Measurements from ENCODE around the gene YKT6.
A peak's percentile ranks its signal among the peaks of the same experiment; 100 is the strongest.

YKT6 gene

GRCh38 chr7:44235582-44236332 is 35.0 kb downstream of the YKT6 start:
- no peak for DNase-seq

DNA sequence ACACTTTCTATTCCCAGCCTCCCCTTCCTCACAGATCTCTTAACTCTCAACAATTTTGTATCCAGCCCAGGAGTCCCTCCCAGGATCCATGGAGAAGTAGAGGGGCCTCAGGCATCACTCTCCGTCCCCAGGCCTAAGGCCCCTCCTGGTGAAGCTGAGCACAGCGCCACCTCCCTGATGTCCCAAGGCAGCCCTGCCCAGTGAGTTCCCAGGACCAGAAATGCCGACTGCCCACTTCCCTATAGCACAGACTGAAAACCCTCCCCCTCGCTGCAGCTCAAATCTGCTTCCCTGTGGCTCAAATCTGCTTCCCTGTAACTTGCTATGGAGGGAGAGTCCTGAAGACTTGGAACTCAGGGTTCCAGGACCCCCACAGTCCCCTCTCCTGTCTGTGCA is 35.6 kb downstream of the YKT6 start:
- no peak for DNase-seq

GRCh38 chr7:44237696-44238095 is 36.9 kb downstream of the YKT6 start:
- DNase-seq: no peak

DNA sequence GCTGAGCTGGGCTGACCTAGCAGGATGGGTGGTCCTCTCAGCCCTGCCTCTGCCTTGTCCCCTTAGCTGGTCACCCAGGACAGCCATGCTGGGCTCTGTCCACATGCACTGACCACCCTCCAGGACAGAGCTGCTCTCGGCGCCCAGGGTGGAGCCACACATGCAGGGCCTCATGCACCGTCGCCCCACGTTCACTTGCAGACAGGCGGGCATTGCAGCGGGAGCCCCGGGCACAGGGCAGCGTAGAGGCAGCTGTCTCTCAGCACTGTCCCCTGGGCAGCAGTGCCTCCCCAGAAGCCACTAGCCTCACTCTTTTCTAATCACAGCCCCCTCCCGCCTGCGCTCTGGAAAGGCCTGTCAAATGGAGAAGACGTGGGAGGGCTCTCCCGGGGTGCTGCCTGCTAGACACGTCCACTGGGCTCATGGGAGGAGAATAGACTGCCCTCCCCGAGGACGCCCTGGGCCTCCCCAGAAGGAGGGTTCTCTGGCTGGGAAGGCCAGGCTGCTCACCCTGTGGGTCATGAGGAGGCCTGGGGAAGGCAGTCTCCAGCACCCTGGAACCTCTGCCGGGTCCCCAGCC is 37.4 kb downstream of the YKT6 start:
- no peak for DNase-seq

DNA sequence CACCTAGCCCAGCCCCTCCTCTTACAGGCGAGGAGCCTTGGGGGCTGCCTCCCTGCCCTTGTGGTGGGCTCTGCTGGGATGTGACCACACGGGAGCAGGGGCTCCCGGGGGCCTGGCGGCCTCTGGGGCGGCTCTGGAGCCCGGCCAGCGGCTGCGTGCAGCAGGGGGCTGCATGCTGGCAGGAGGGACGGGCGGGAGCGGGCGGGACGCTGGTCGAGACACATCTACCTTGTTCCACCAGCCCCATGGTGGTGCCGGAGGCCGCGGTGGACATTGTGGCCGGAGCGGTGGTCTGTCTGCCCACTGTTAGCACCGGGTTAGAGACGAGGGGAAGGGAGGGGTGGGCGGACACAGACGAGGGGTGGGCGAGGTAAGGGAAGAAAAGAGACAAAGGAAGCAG is 38.6 kb downstream of the YKT6 start:
- no peak for DNase-seq

DNA sequence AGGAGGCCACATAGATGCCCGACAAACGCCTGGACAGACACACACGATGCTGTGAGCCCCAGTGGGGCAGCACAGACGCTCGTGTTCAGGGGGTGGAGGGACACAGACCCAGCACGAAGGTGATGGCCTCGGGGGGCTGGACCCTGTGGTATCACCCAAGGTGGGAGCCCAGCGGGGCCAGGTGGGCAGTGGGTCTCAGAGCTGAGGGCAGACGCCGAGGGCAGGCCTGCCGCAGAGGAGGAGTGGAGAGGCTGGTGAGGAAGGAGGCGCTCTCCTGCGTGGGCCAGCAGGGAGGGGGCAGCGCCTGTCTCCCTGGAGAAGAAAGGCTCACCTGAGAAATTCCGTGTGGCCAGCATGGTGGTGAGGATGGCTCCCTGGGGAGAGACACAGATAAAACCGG is 39.6 kb downstream of the YKT6 start:
- DNase-seq: no peak

- DNase-seq: peak in 1 of 2 experiments; percentile 51
These were observed 40.3 kb downstream of the YKT6 start for GRCh38 chr7:44240983-44241510.

DNA sequence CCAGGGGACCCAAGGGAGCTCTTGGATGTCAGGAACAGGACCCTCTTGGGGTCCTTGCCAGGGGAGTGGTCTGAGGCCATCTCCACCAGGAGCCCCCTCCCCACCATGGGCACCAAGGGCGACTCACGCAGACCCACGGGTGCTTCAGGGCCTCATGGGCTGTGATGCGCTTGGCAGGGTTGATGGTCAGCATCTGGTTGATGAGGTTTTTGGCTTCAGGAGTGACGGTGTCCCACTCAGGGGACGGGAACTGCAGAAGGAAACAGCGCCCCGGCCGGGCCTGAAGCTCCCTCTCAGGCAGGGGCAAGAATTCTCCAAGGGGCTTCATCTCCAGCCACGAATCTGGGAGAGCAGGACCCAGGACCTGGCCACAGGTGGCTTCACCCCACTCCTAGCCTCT is 41.3 kb downstream of the YKT6 start:
- no peak for DNase-seq

GRCh38 chr7:44244282-44244681 is 43.5 kb downstream of the YKT6 start:
- DNase-seq: no peak

DNA sequence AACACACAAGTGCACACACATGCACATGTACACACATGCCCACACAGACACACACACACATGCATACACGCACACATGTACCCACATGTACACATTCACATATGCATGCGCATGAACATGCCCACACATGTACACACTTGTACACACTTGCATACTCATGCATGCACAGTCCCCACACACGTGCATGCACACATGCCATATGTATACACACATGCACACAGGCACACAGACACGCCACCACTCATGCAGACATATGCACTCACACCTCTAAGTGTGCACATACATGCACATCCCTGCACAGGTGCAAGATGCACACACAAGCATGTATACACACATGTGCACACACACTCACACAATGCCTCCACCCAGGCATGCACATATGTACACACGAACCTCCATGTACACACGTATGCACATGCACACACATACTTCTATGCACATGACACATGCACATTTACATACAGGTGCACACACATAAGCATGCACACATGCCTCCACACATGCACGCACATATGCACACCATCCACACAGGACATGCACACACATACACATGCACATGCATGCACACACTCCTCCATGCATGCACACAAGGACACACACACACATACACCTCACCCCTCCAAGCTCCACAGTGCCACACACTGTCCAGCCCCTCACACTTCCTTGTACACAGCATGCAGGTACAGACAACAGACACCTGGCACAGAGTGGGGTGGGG is 45.8 kb downstream of the YKT6 start:
- no peak for DNase-seq

- no peak for DNase-seq
These were observed 47.3 kb downstream of the YKT6 start for GRCh38 chr7:44247868-44248651.

DNA sequence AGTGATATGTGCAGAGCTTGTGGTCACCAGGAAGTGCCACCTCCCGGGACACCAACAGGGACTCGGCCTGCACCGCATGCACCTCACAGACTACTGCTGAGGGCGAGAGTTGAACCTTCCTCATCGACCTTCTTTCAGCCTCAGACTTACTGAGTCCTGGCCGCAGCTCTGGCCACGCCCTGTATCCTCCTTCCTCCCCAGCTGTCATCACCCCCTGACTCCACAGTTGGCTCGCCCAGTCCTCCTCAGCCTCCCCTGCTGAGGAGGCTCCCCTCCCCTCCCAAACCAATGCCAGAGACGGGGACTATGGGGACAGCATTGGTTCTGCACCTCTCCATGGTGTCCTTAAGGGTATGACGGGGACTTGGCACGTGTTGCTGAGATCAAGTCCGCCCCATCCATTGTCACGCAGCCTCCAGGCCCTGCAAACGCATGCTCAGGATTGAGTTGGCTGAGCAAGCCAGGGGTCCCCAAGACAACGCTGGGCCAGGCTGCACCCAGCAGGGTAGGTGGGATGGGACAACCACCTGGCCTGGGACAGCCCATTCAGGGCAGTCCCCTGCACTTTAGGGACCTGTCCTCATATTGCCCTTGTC is 49.0 kb downstream of the YKT6 start:
- no peak for DNase-seq

- DNase-seq: no peak
These were observed 50.5 kb downstream of the YKT6 start for GRCh38 chr7:44251269-44251668.

GRCh38 chr7:44251881-44252280 is 51.1 kb downstream of the YKT6 start:
- DNase-seq: no peak

GRCh38 chr7:44256459-44256858 is 55.7 kb downstream of the YKT6 start:
- no peak for DNase-seq

- DNase-seq: no peak
These were observed 56.4 kb downstream of the YKT6 start for GRCh38 chr7:44257213-44257612.

DNA sequence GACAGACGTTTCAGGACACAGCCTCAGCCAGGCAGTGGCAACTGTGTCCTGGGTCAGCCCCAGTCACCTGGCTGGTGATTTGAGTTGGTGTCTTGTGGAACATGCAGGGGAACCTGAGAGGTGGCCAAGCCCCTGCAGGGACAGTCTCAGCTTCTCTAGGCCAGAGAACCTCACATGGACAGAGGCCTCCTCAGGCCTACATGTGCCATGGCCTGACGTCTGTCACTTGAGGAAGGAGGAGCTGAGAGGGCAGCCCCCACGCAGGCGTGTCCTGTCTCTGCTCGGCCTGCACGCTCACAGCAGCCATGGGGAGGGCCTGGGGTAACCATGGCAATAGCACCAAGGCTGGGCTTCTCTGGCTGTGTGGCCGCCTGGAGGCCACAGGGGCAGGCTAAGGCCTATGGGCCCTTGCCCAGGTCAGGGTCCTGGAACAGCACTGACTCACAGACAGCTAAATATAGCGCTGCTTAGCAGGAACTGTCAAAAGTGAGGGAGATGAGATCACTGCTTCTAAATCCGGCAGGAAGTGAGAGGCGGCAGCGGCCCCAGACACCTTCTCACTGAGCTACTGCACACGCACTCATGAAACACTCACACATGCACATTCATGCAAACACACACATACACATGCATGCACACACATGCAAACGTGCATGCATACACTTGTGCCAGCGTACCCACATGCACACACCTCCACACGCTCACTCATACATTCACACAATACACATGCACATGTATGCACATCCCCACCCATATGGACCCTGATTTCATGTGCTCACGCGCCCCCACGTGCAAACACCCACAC is 57.0 kb downstream of the YKT6 start:
- no peak for DNase-seq

- DNase-seq: no peak
These were observed 57.6 kb downstream of the YKT6 start for GRCh38 chr7:44258423-44258760.

DNA sequence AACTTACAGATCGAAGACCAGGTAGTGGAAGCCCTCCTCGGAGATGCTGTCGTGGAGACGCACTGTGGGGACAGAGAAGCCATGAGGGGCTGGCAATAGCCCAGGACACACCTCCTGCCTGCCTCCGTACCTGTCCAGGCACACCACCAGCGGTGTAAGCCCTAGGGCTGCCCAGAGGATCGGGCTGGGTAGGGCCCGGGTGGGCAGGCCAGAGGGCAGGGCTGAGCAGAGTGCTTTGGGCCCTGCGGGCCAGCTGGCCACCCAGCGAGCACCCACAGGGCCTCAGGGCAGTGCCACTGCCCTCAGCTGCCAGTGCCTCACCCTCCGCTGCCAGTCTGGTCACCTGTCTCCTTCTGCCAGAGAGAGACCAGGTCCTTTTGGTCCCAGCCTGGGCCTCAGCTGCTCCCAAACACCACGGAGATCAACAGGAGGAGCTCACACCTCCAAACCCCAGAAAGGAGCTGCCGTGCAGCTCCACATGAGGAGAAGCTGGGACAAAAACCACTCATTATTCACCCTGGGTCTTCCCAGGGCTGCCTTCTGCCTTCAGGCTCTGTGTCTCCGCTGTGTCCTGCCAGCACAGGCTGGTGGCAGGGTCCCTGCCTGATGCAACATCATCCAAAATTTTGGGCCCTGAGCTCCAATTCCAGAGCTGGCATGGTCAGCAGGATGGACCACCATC is 58.2 kb downstream of the YKT6 start:
- no peak for DNase-seq

GRCh38 chr7:44259547-44260457 is 59.0 kb downstream of the YKT6 start:
- DNase-seq: no peak
